HCT116 (cell line): ENCODE results near the gene EGFLAM. TPM values are rescaled to one million over a fixed set of nuclear protein-coding genes. Genes with fewer than 3 reads are reported as not detected.

ENCODE experiments used
- ATAC-seq: fragments of 200-7000 bp; cut with Tn5 transposase; 2 replicates; pipeline ENCODE4 v1.9.1; 2020; ENCODE audit warnings: mild to moderate bottlenecking, moderate library complexity
- BruUV-seq: library from RNA; stranded (reverse); fragments of 400-500 nt; replicated peaks from 2 replicates; lab custom pipeline; 2021; lab: Mats Ljungman, UMichigan
- CTCF ChIA-PET: fragments of 300-600 bp; sonication (Branson Sonifier 250); formaldehyde crosslinking; loops from one replicate; lab custom pipeline; 2021; ENCODE audit warnings: antibody characterized with exemption; lab: Charles Lee
- POLR2A ChIA-PET: fragments of 300-600, 350-600 bp; sonication (Branson Sonifier 250); formaldehyde crosslinking; loops from one replicate; lab custom pipeline; 2021; ENCODE audit warnings: antibody characterized with exemption; lab: Charles Lee
- RAD21 ChIA-PET, 2 experiments: fragments of 300-600 bp; sonication (Branson Sonifier 250); formaldehyde crosslinking; loops; one replicate each; lab custom pipeline; 2023; ENCODE audit warnings: low total read pairs in 2 of 2; ENCODE audit not compliant: uncharacterized antibody in 2 of 2, unreplicated experiment in 2 of 2, low non-redundant PET in 1 of 2; lab: Charles Lee
- DNase-seq: peaks from one replicate; pipeline ENCODE4 v3.0.0-alpha.2; 2010; ENCODE audit warnings: low read depth, low spot score
- H2AFZ ChIP-seq: fragments of 200-600 bp; shearing (Covaris generic), sonication (generic); 2 replicates; pipeline ENCODE4 v1.6.1; 2017; ENCODE audit warnings: low read depth, mixed run types, mixed read lengths, antibody characterized with exemption, low read length; ENCODE audit not compliant: poor library complexity, severe bottlenecking
- H3K27ac ChIP-seq: 2 replicates; pipeline ENCODE4 v1.5.1; 2012; ENCODE audit warnings: low read depth, low read length
- H3K27me3 ChIP-seq: fragments of 200-600 bp; sonication (generic); 2 replicates; pipeline ENCODE4 v1.6.1; 2016; ENCODE audit warnings: mixed run types, low read length, mixed read lengths; ENCODE audit not compliant: insufficient read depth
- H3K36me3 ChIP-seq, 2 experiments: fragments of 200-500 bp in 1 of 2; fragments of 200-600 bp in 1 of 2; sonication (Bioruptor generic) in 1 of 2; sonication (generic) in 1 of 2; 2 replicates each; pipeline versions ENCODE4 v1.5.1 to v1.6.1; 2014 to 2016; ENCODE audit warnings: low read length in 2 of 2, inconsistent platforms in 1 of 2, mixed read lengths in 1 of 2, mixed run types in 1 of 2; ENCODE audit not compliant: insufficient read depth in 2 of 2, control insufficient read depth in 1 of 2
- H3K4me1 ChIP-seq, 2 experiments: fragments of 200-600 bp in 1 of 2; sonication (generic) in 1 of 2; 2 replicates each; pipeline versions ENCODE4 v1.5.1 to v1.6.1; 2012 to 2017; ENCODE audit warnings: low read length in 2 of 2, inconsistent platforms in 1 of 2, mild to moderate bottlenecking in 1 of 2, mixed read lengths in 1 of 2, mixed run types in 1 of 2, moderate library complexity in 1 of 2; ENCODE audit not compliant: insufficient read depth in 2 of 2, control insufficient read depth in 1 of 2
- H3K4me2 ChIP-seq: fragments of 200-600 bp; sonication (generic); 2 replicates; pipeline ENCODE4 v1.6.1; 2017; ENCODE audit warnings: mixed run types, low read length, mixed read lengths
- H3K4me3 ChIP-seq, 2 experiments: fragments of 200-600 bp in 1 of 2; sonication (generic) in 1 of 2; replicated peaks in 1 of 2; 2 replicates each; pipeline ENCODE4 v1.5.1; 2011 to 2016; ENCODE audit warnings: low read length in 2 of 2, control low read depth in 1 of 2, low read depth in 1 of 2, mild to moderate bottlenecking in 1 of 2, mixed read lengths in 1 of 2, mixed run types in 1 of 2
- H3K79me2 ChIP-seq: fragments of 200-600 bp; sonication (generic); 2 replicates; pipeline ENCODE4 v1.6.1; 2017; ENCODE audit warnings: mild to moderate bottlenecking, mixed run types, low read length, moderate library complexity, mixed read lengths; ENCODE audit not compliant: insufficient read depth
- H3K9ac ChIP-seq: fragments of 200-600 bp; sonication (generic); 2 replicates; pipeline ENCODE4 v1.6.1; 2016; ENCODE audit warnings: low read length, mixed read lengths
- H3K9me2 ChIP-seq: fragments of 200-600 bp; sonication (generic), shearing (Covaris generic); 2 replicates; pipeline ENCODE4 v1.6.1; 2017; ENCODE audit warnings: mixed run types, mild to moderate bottlenecking, moderate library complexity; ENCODE audit not compliant: insufficient read depth
- H3K9me3 ChIP-seq, 2 experiments: fragments of 200-500 bp in 1 of 2; fragments of 200-600 bp in 1 of 2; sonication (Bioruptor generic) in 1 of 2; sonication (generic) in 1 of 2; 2 replicates each; pipeline ENCODE4 v1.6.1; 2014 to 2017; ENCODE audit warnings: low read length in 2 of 2, mixed read lengths in 2 of 2, inconsistent platforms in 1 of 2, low read depth in 1 of 2, mild to moderate bottlenecking in 1 of 2, mixed run types in 1 of 2, moderate library complexity in 1 of 2; ENCODE audit not compliant: control insufficient read depth in 1 of 2, insufficient read depth in 1 of 2
- H4K20me1 ChIP-seq: fragments of 200-600 bp; sonication (generic), shearing (Covaris generic); 2 replicates; pipeline ENCODE4 v1.6.1; 2017; ENCODE audit warnings: mixed run types, mild to moderate bottlenecking, moderate library complexity; ENCODE audit not compliant: insufficient read depth
- CEBPB ChIP-seq: IDR thresholded peaks from 2 replicates; pipeline ENCODE4 v1.6.1; 2012; ENCODE audit warnings: low read depth
- EZH2 ChIP-seq: fragments of 200-600 bp; sonication (generic); IDR thresholded peaks from 2 replicates; pipeline ENCODE4 v1.6.1; 2017; ENCODE audit warnings: antibody characterized with exemption, mixed run types
- MAX ChIP-seq: IDR thresholded peaks from 2 replicates; pipeline ENCODE4 v1.6.1; 2012
- POLR2A ChIP-seq: IDR thresholded peaks from 2 replicates; pipeline ENCODE4 v1.7.0; 2011; ENCODE audit warnings: borderline replicate concordance; ENCODE audit not compliant: insufficient read depth, insufficient read length; ENCODE audit errors: extremely low read depth
- intact Hi-C: fragments of 100-400 bp; cut with micrococcal nuclease; formaldehyde crosslinking; loops from 2 replicates; pipeline ENCODE4 v1.10.0; 2022
- total RNA-seq: library from RNA; stranded (reverse); gene quantifications from one replicate; pipeline ENCODE4 v1.2.1, GENCODE V29; 2021; ENCODE audit not compliant: unreplicated experiment

Gene EGFLAM
- total RNA-seq, 1 experiment from 2014 or later: not detected

- CTCF ChIA-PET: interaction anchor here (1.5 to 1.8 kb wide), 2 partner anchors 18 to 386 kb away, joined by 4 to 5 read pairs; no protein-coding TSS in a partner anchor
- intact Hi-C loops: no loop called here
- POLR2A ChIA-PET: no interaction called here
Observed at GRCh38 chr5:38423276-38424147, 165.2 kb downstream of the EGFLAM start.

GRCh38 chr5:38424148-38425060, 166.0 kb downstream of the EGFLAM start:
- Histone ChIP-seq H3K79me2 (no peaks in the 10 kb centered on the region), H3K27me3 (no peaks in the 10 kb centered on the region), H3K4me3 (no peak overlapping the region), H3K9ac (no peak overlapping the region), H4K20me1 (no peaks in the 10 kb centered on the region), H3K9me2 (no peaks in the 10 kb centered on the region), H3K4me2 (no peak overlapping the region), H3K9me3 (no peaks in the 10 kb centered on the region), H2AFZ (no peak overlapping the region), H3K36me3 (no peaks in the 10 kb centered on the region), H3K27ac (no peak overlapping the region), H3K4me1 (peaks cover 4 to 22% of the 10 kb centered on the region in 2 experiments; a peak in 3 of 4 replicates)
- DNase-seq (no peak), ATAC-seq (no peak)
- CTCF ChIA-PET: no interaction called here
- BruUV-seq: no TSS peak
- intact Hi-C loops: no loop called here
- RAD21 ChIA-PET: no interaction called here
- POLR2A ChIA-PET: no interaction called here
- no peak for TF ChIP-seq MAX

More at GRCh38 chr5:38423276-38424147, 165.2 kb downstream of the EGFLAM start:
- Histone ChIP-seq H2AFZ (no peak overlapping the region), H4K20me1 (no peaks in the 10 kb centered on the region), H3K4me3 (no peak overlapping the region), H3K9me3 (no peaks in the 10 kb centered on the region), H3K79me2 (no peaks in the 10 kb centered on the region), H3K36me3 (no peaks in the 10 kb centered on the region), H3K9ac (no peak overlapping the region), H3K9me2 (no peaks in the 10 kb centered on the region), H3K4me1 (peaks cover 4 to 22% of the 10 kb centered on the region in 2 experiments; a peak in 3 of 4 replicates), H3K27me3 (no peaks in the 10 kb centered on the region)
- RAD21 ChIA-PET: interaction anchor here in 1 of 2 experiments (1.6 kb wide), 1 partner anchor 386 kb away, joined by 3 read pairs; no protein-coding TSS in a partner anchor
- no peak for ATAC-seq
- no TSS peak for BruUV-seq
- DNase-seq: no peak
- TF ChIP-seq EZH2 (no peak), CEBPB (no peak), POLR2A (no peak)
- TF ChIP-seq, all 23 proteins: peak for 0
- H3K27ac ChIP-seq: no peak overlapping the region
- no peak overlapping the region for H3K4me2 ChIP-seq
